ENCODE data around the gene UQCRHL. TPM values are rescaled to one million over a fixed set of nuclear protein-coding genes. Genes with fewer than 3 reads are reported as not detected.

UQCRHL gene
- total RNA-seq, 1 donor from 2014 or later: 4.8 TPM

- Mint-ChIP-seq H3K4me1 (peaks cover 13% of the 10 kb centered on the region), H3K4me3 (no peak overlapping the region), H3K36me3 (no peaks in the 10 kb centered on the region), H3K9me3 (no peaks in the 10 kb centered on the region), H3K27me3 (ENCODE audit: insufficient read depth, low read depth) (peaks cover 5% of the 10 kb centered on the region), H3K27ac (peak overlapping the region; percentile 66)
- Histone ChIP-seq H3K79me2 (ENCODE audit: low read depth) (no peaks in the 10 kb centered on the region), H3K4me3 (no peak overlapping the region), H3K9me3 (ENCODE audit: low read depth) (no peaks in the 10 kb centered on the region), H3F3A (ENCODE audit: low read depth) (peaks cover 15% of the 10 kb centered on the region), H3K27ac (no peak overlapping the region), H2AFZ (replicated peaks) (no peak overlapping the region), H3K4me1 (peaks cover 9% of the 10 kb centered on the region), H3K4me2 (no peak overlapping the region), H4K20me1 (ENCODE audit: low read depth) (peaks cover 3% of the 10 kb centered on the region), H3K36me3 (no peaks in the 10 kb centered on the region), H3K27me3 (peaks cover 5% of the 10 kb centered on the region), H3K9ac (no peak overlapping the region)
- no peak for TF ChIP-seq EZH2phosphoT487 (IDR thresholded peaks at IDR 0.05)
- no peak for TF ChIP-seq EZH2 (IDR thresholded peaks at IDR 0.05)
- TF ChIP-seq CTCF (IDR thresholded peaks at IDR 0.05): no peak
- DNase-seq (ENCODE audit: low spot score): no peak
These were observed 42.6 kb downstream of the UQCRHL start for GRCh38 chr1:15764890-15765289.

- Histone ChIP-seq H3K36me3 (no peaks in the 10 kb centered on the region), H3F3A (ENCODE audit: low read depth) (peaks cover 21% of the 10 kb centered on the region), H3K79me2 (ENCODE audit: low read depth) (no peaks in the 10 kb centered on the region), H3K9me3 (ENCODE audit: low read depth) (no peaks in the 10 kb centered on the region), H3K4me1 (peaks cover 14% of the 10 kb centered on the region), H3K4me2 (no peak overlapping the region), H3K4me3 (no peak overlapping the region), H4K20me1 (ENCODE audit: low read depth) (peaks cover 3% of the 10 kb centered on the region), H2AFZ (replicated peaks) (no peak overlapping the region), H3K9ac (no peak overlapping the region), H3K27me3 (peaks cover 11% of the 10 kb centered on the region), H3K27ac (no peak overlapping the region)
- Mint-ChIP-seq H3K4me3 (no peak overlapping the region), H3K36me3 (no peaks in the 10 kb centered on the region), H3K27me3 (ENCODE audit: insufficient read depth, low read depth) (peaks cover 8% of the 10 kb centered on the region), H3K9me3 (no peaks in the 10 kb centered on the region), H3K4me1 (peaks cover 16% of the 10 kb centered on the region), H3K27ac (no peak overlapping the region)
- TF ChIP-seq CTCF (IDR thresholded peaks at IDR 0.05): no peak
- no peak for TF ChIP-seq EZH2 (IDR thresholded peaks at IDR 0.05)
- no peak for TF ChIP-seq EZH2phosphoT487 (IDR thresholded peaks at IDR 0.05)
- no peak for DNase-seq (ENCODE audit: low spot score)
These were observed 43.1 kb downstream of the UQCRHL start for GRCh38 chr1:15764269-15764764.

GRCh38 chr1:15762546-15762945, 44.9 kb downstream of the UQCRHL start:
- peak overlapping the region; percentile 94 for H3K27ac Mint-ChIP-seq

More at GRCh38 chr1:15762546-15762945, 44.9 kb downstream of the UQCRHL start:
- Histone ChIP-seq H3K4me1 (peaks cover 29% of the 10 kb centered on the region), H3K4me3 (no peak overlapping the region), H3K79me2 (ENCODE audit: low read depth) (no peaks in the 10 kb centered on the region), H2AFZ (replicated peaks) (no peak overlapping the region), H3F3A (ENCODE audit: low read depth) (peaks cover 39% of the 10 kb centered on the region), H3K9ac (no peak overlapping the region), H3K27me3 (peaks cover 28% of the 10 kb centered on the region), H4K20me1 (ENCODE audit: low read depth) (peaks cover 10% of the 10 kb centered on the region), H3K4me2 (no peak overlapping the region), H3K27ac (no peak overlapping the region), H3K9me3 (ENCODE audit: low read depth) (no peaks in the 10 kb centered on the region), H3K36me3 (no peaks in the 10 kb centered on the region)
- Mint-ChIP-seq H3K9me3 (no peaks in the 10 kb centered on the region), H3K4me1 (peaks cover 20% of the 10 kb centered on the region), H3K36me3 (no peaks in the 10 kb centered on the region), H3K27me3 (ENCODE audit: insufficient read depth, low read depth) (peaks cover 7% of the 10 kb centered on the region), H3K4me3 (no peak overlapping the region)
- TF ChIP-seq EZH2 (IDR thresholded peaks at IDR 0.05): no peak
- no peak for TF ChIP-seq EZH2phosphoT487 (IDR thresholded peaks at IDR 0.05)
- TF ChIP-seq CTCF (IDR thresholded peaks at IDR 0.05): no peak
- DNase-seq (ENCODE audit: low spot score): no peak

Data from neural progenitor cell (in vitro differentiated cells).